GM23338 (cell line): ENCODE measurements around the gene RNF133. TPM values are rescaled to one million over a fixed set of nuclear protein-coding genes. Genes with fewer than 3 reads are reported as not detected.
A peak's percentile ranks its signal among the peaks of the same experiment; 100 is the strongest.

Experiments
- ATAC-seq: fragments of 200-7000 bp; cut with Tn5 transposase; 3 replicates; pipeline ENCODE4 v1.9.1; 2020
- DNase-seq: peaks from one replicate; pipeline ENCODE4 v3.0.0-alpha.2; 2015; ENCODE audit warnings: low spot score
- H2AFZ ChIP-seq: fragments of 200-600 bp; sonication (generic); 2 replicates; pipeline ENCODE4 v1.8.0; 2016; ENCODE audit warnings: antibody characterized with exemption, mild to moderate bottlenecking, moderate library complexity
- H3F3A ChIP-seq: fragments of 200-600 bp; sonication (generic); replicated peaks from 2 replicates; pipeline ENCODE4 v1.8.0; 2017; ENCODE audit warnings: antibody characterized with exemption, mixed run types, low read depth
- H3K27ac ChIP-seq: fragments of 200-600 bp; sonication (generic); 2 replicates; pipeline ENCODE4 v1.6.1; 2016; ENCODE audit warnings: low read depth
- H3K27me3 ChIP-seq: fragments of 200-600 bp; sonication (generic); 2 replicates; pipeline ENCODE4 v1.8.0; 2016; ENCODE audit warnings: mild to moderate bottlenecking, mixed run types, moderate library complexity; ENCODE audit not compliant: insufficient read depth
- H3K36me3 ChIP-seq: fragments of 200-600 bp; sonication (generic); 2 replicates; pipeline ENCODE4 v1.8.0; 2016; ENCODE audit warnings: mild to moderate bottlenecking; ENCODE audit not compliant: insufficient read depth
- H3K4me1 ChIP-seq: fragments of 200-600 bp; sonication (generic); 2 replicates; pipeline ENCODE4 v1.8.0; 2016; ENCODE audit warnings: mild to moderate bottlenecking, moderate library complexity; ENCODE audit not compliant: insufficient read depth
- H3K4me2 ChIP-seq: fragments of 200-600 bp; sonication (generic); 2 replicates; pipeline ENCODE4 v1.7.1; 2017; ENCODE audit warnings: mixed run types
- H3K4me3 ChIP-seq: fragments of 200-600 bp; sonication (generic); 2 replicates; pipeline ENCODE4 v1.6.1; 2016; ENCODE audit warnings: mixed run types
- H3K79me2 ChIP-seq: fragments of 200-600 bp; sonication (generic); replicated peaks from 2 replicates; pipeline ENCODE4 v1.8.0; 2017; ENCODE audit warnings: mild to moderate bottlenecking; ENCODE audit not compliant: insufficient read depth
- H3K9me2 ChIP-seq: fragments of 200-600 bp; sonication (generic); 2 replicates; pipeline ENCODE4 v1.8.0; 2017; ENCODE audit not compliant: insufficient read depth
- H4K20me1 ChIP-seq: fragments of 200-600 bp; sonication (generic); replicated peaks from 2 replicates; pipeline ENCODE4 v1.8.0; 2017; ENCODE audit warnings: mild to moderate bottlenecking; ENCODE audit not compliant: insufficient read depth
- H3K27ac Mint-ChIP-seq: 2 replicates; pipeline ENCODE4 v1.8.0; 2020; ENCODE audit warnings: inconsistent platforms, mild to moderate bottlenecking, moderate library complexity, mixed read lengths
- H3K27me3 Mint-ChIP-seq: 3 replicates; pipeline ENCODE4 v1.8.0; 2022; ENCODE audit warnings: low read depth, mild to moderate bottlenecking, moderate library complexity, mixed read lengths, inconsistent platforms; ENCODE audit not compliant: insufficient read depth, poor library complexity
- H3K36me3 Mint-ChIP-seq: 3 replicates; pipeline ENCODE4 v1.8.0; 2021; ENCODE audit warnings: low read depth, mild to moderate bottlenecking, inconsistent platforms, moderate library complexity, mixed read lengths
- H3K4me1 Mint-ChIP-seq: 3 replicates; pipeline ENCODE4 v1.8.0; 2020; ENCODE audit warnings: mild to moderate bottlenecking, inconsistent platforms, mixed read lengths
- H3K4me3 Mint-ChIP-seq: 3 replicates; pipeline ENCODE4 v1.8.0; 2021; ENCODE audit warnings: moderate library complexity, mild to moderate bottlenecking, inconsistent platforms, mixed read lengths
- H3K9me3 Mint-ChIP-seq: 3 replicates; pipeline ENCODE4 v1.8.0; 2020; ENCODE audit warnings: moderate library complexity, mild to moderate bottlenecking, inconsistent platforms, mixed read lengths
- CREB1 ChIP-seq: fragments of 250-450 bp; sonication (Bioruptor Pico); IDR thresholded peaks from 2 replicates; pipeline ENCODE4 v1.5.0; 2020; ENCODE audit warnings: low read depth, mild to moderate bottlenecking, moderate library complexity
- CTCF ChIP-seq, 2 experiments: fragments of 200-600 bp in 1 of 2; sonication (generic) in 1 of 2; conservative IDR thresholded peaks; 2 replicates each; pipeline versions ENCODE4 v1.5.1 to v1.6.1; 2016 to 2017; ENCODE audit warnings: antibody characterized with exemption in 2 of 2, low read depth in 2 of 2, mild to moderate bottlenecking in 2 of 2, moderate library complexity in 1 of 2
- ETS1 ChIP-seq: IDR thresholded peaks from 2 replicates; pipeline ENCODE4 v1.6.1; 2016; ENCODE audit warnings: antibody characterized with exemption
- EZH2 ChIP-seq: fragments of 200-600 bp; sonication (generic); IDR thresholded peaks from one replicate; pipeline ENCODE4 v1.8.0; 2017; ENCODE audit warnings: antibody characterized with exemption, mild to moderate bottlenecking, low read depth; ENCODE audit not compliant: unreplicated experiment
- EZH2phosphoT487 ChIP-seq: fragments of 200-600 bp; sonication (generic); IDR thresholded peaks from one replicate; pipeline ENCODE4 v1.8.1; 2018; ENCODE audit warnings: antibody characterized with exemption; ENCODE audit not compliant: unreplicated experiment
- JUNB ChIP-seq: IDR thresholded peaks from one replicate; pipeline ENCODE4 v1.6.1; 2016; ENCODE audit warnings: antibody characterized with exemption; ENCODE audit not compliant: unreplicated experiment
- NANOG ChIP-seq: IDR thresholded peaks from 2 replicates; pipeline ENCODE4 v1.6.1; 2016; ENCODE audit warnings: antibody characterized with exemption, borderline replicate concordance
- POLR2AphosphoS5 ChIP-seq: IDR thresholded peaks from 2 replicates; pipeline ENCODE4 v1.6.1; 2016; ENCODE audit warnings: antibody characterized with exemption, low read depth
- REST ChIP-seq: IDR thresholded peaks from one replicate; pipeline ENCODE4 v1.6.1; 2018; ENCODE audit warnings: antibody characterized with exemption; ENCODE audit not compliant: unreplicated experiment
- STAT1 ChIP-seq: IDR thresholded peaks from one replicate; pipeline ENCODE4 v1.6.1; 2016; ENCODE audit warnings: antibody characterized with exemption; ENCODE audit not compliant: unreplicated experiment
- ZNF114 ChIP-seq: fragments of 250-450 bp; sonication (Bioruptor Pico); IDR thresholded peaks from 2 replicates; pipeline ENCODE4 v1.5.0; 2020; ENCODE audit warnings: mild to moderate bottlenecking, moderate library complexity
- ZNF331 ChIP-seq: fragments of 250-450 bp; sonication (Bioruptor Pico); IDR thresholded peaks from 2 replicates; pipeline ENCODE4 v1.5.0; 2020; ENCODE audit warnings: low read depth, mild to moderate bottlenecking, moderate library complexity
- ZNF462 ChIP-seq: fragments of 250-450 bp; sonication (Bioruptor Pico); IDR thresholded peaks from 2 replicates; pipeline ENCODE4 v1.5.0; 2020; ENCODE audit warnings: mild to moderate bottlenecking, moderate library complexity
- polyA plus RNA-seq: library from polyadenylated mRNA; unstranded; fragments of >200 nt; fragmentation: Nextera tagmentation; extraction: Ambion mirVana; gene quantifications from 2 replicates; pipeline ENCODE4 v1.2.1, GENCODE V29; 2016
- total RNA-seq: library from RNA; depleted of rRNA; stranded (reverse); fragments of >200 nt; shearing (Covaris generic); gene quantifications from 2 replicates; pipeline ENCODE4 v1.2.3, GENCODE V29; 2014

RNF133 gene
- total and polyA plus RNA-seq, 2 experiments from 2014 or later = 2.0 TPM; not detected in 1

- no peaks in the 10 kb centered on the region for H3F3A ChIP-seq
- Mint-ChIP-seq H3K4me3 (no peak overlapping the region), H3K9me3 (no peaks in the 10 kb centered on the region), H3K27me3 (no peaks in the 10 kb centered on the region), H3K4me1 (no peaks in the 10 kb centered on the region), H3K36me3 (peaks cover 7% of the 10 kb centered on the region; the same call in 2 of the 3 replicates), H3K27ac (peak overlapping the region; percentile 2; the same call in 1 of the 2 replicates)
- no peaks in the 10 kb centered on the region for H4K20me1 ChIP-seq
- no peak overlapping the region for H3K27ac ChIP-seq
- H3K27me3 ChIP-seq = no peaks in the 10 kb centered on the region
- no peaks in the 10 kb centered on the region for H3K36me3 ChIP-seq
- 0 out of 2 replicates have a peak, but pooled peaks cover 3% of the 10 kb centered on the region for H3K79me2 ChIP-seq
- no peak for ATAC-seq
- H3K4me3 ChIP-seq = no peak overlapping the region
- no peak for DNase-seq
- no peak for TF ChIP-seq EZH2phosphoT487
- no peak for TF ChIP-seq ZNF114 (CRISPR knock-in tag)
- no peak for TF ChIP-seq EZH2
- TF ChIP-seq ZNF462 (CRISPR knock-in tag) = no peak
- TF ChIP-seq POLR2AphosphoS5 = no peak
- no peak for TF ChIP-seq ZNF331 (CRISPR knock-in tag)
- no peak for TF ChIP-seq NANOG
- TF ChIP-seq REST = no peak
- no peak for TF ChIP-seq STAT1
- no peak for TF ChIP-seq ETS1
- TF ChIP-seq CTCF (conservative IDR thresholded peaks at IDR 0.05; ENCODE audit: low read depth in 2 of 2) = no peak
- no peak for TF ChIP-seq CREB1 (CRISPR knock-in tag)
- no peak for TF ChIP-seq JUNB
- no peak overlapping the region for H2AFZ ChIP-seq
- no peak overlapping the region for H3K4me2 ChIP-seq
- no peaks in the 10 kb centered on the region for H3K9me2 ChIP-seq
- peaks cover 6% of the 10 kb centered on the region; the same call in 1 of the 2 replicates for H3K4me1 ChIP-seq
Observed at GRCh38 chr7:122706836-122707235, 7.9 kb upstream of the RNF133 start.
